ACC112 (cell line): ENCODE measurements around the gene KRT9.

Experiments used
- H2AFZ ChIP-seq: fragments of 200-600 bp; sonication (generic); one replicate; pipeline ENCODE4 v1.6.0; 2017; ENCODE audit warnings: antibody characterized with exemption, low read length; ENCODE audit not compliant: unreplicated experiment
- H3K27ac ChIP-seq: fragments of 200-600 bp; sonication (generic); 2 replicates; pipeline ENCODE4 v1.5.1; 2014; ENCODE audit warnings: low read depth, mild to moderate bottlenecking, antibody characterized with exemption, low read length, moderate library complexity
- H3K27me3 ChIP-seq: fragments of 200-600 bp; sonication (generic); 2 replicates; pipeline ENCODE4 v1.6.1; 2014; ENCODE audit warnings: mild to moderate bottlenecking, antibody characterized with exemption, low read length, moderate library complexity, mixed read lengths; ENCODE audit not compliant: insufficient read depth
- H3K36me3 ChIP-seq: fragments of 200-600 bp; sonication (generic); 2 replicates; pipeline ENCODE4 v1.6.1; 2016; ENCODE audit warnings: mild to moderate bottlenecking, antibody characterized with exemption, low read length, moderate library complexity, mixed read lengths; ENCODE audit not compliant: insufficient read depth
- H3K4me1 ChIP-seq: fragments of 200-600 bp; sonication (generic); one replicate; pipeline ENCODE4 v1.6.1; 2016; ENCODE audit warnings: low read length, mixed read lengths; ENCODE audit not compliant: insufficient read depth, unreplicated experiment, control insufficient read depth
- H3K4me3 ChIP-seq: fragments of 200-600 bp; sonication (generic); 2 replicates; pipeline ENCODE4 v1.5.1; 2014; ENCODE audit warnings: mild to moderate bottlenecking, low read depth, low read length
- H3K79me2 ChIP-seq: fragments of 200-600 bp; sonication (generic); one replicate; pipeline ENCODE4 v1.6.0; 2016; ENCODE audit warnings: low read length; ENCODE audit not compliant: control insufficient read depth, unreplicated experiment, insufficient read depth

Gene KRT9

GRCh38 chr17:41535764-41536481, 35.9 kb downstream of the KRT9 start:
- no peak overlapping the region for H2AFZ ChIP-seq
- no peak overlapping the region for H3K4me3 ChIP-seq
- no peaks in the 10 kb centered on the region for H3K27me3 ChIP-seq
- no peak overlapping the region for H3K27ac ChIP-seq
- no peaks in the 10 kb centered on the region for H3K36me3 ChIP-seq
- H3K4me1 ChIP-seq, result peaks cover 22% of the 10 kb centered on the region
- no peaks in the 10 kb centered on the region for H3K79me2 ChIP-seq

- Histone ChIP-seq H3K27ac (no peak overlapping the region), H3K36me3 (no peaks in the 10 kb centered on the region), H3K79me2 (no peaks in the 10 kb centered on the region), H3K4me3 (no peak overlapping the region), H3K27me3 (no peaks in the 10 kb centered on the region), H2AFZ (no peak overlapping the region), H3K4me1 (peaks cover 30% of the 10 kb centered on the region)
These were observed 36.8 kb downstream of the KRT9 start for GRCh38 chr17:41534899-41535546.

- no peaks in the 10 kb centered on the region for H3K79me2 ChIP-seq
- peaks cover 32% of the 10 kb centered on the region for H3K4me1 ChIP-seq
- no peaks in the 10 kb centered on the region for H3K27me3 ChIP-seq
- no peak overlapping the region for H3K4me3 ChIP-seq
- H3K36me3 ChIP-seq, result no peaks in the 10 kb centered on the region
- H3K27ac ChIP-seq, result no peak overlapping the region
- H2AFZ ChIP-seq, result no peak overlapping the region
These were observed 38.2 kb downstream of the KRT9 start for GRCh38 chr17:41533613-41534012.

- no peak overlapping the region for H3K27ac ChIP-seq
- no peak overlapping the region for H3K4me3 ChIP-seq
- H3K36me3 ChIP-seq, result no peaks in the 10 kb centered on the region
- no peaks in the 10 kb centered on the region for H3K79me2 ChIP-seq
- H2AFZ ChIP-seq, result no peak overlapping the region
- peaks cover 27% of the 10 kb centered on the region for H3K4me1 ChIP-seq
- peaks cover under 1% of the 10 kb centered on the region; the same call in 1 of the 2 replicates for H3K27me3 ChIP-seq
These were observed 38.8 kb downstream of the KRT9 start for GRCh38 chr17:41532947-41533570.

GRCh38 chr17:41531993-41532392, 39.9 kb downstream of the KRT9 start:
- no peak overlapping the region for H3K27ac ChIP-seq
- no peaks in the 10 kb centered on the region for H3K36me3 ChIP-seq
- H3K4me3 ChIP-seq, result no peak overlapping the region
- peaks cover 11% of the 10 kb centered on the region for H3K27me3 ChIP-seq
- no peak overlapping the region for H2AFZ ChIP-seq
- peaks cover 19% of the 10 kb centered on the region for H3K4me1 ChIP-seq
- no peaks in the 10 kb centered on the region for H3K79me2 ChIP-seq

- Histone ChIP-seq H3K27me3 (peaks cover 11% of the 10 kb centered on the region), H3K79me2 (no peaks in the 10 kb centered on the region), H2AFZ (peak overlapping the region; percentile 21), H3K36me3 (no peaks in the 10 kb centered on the region), H3K4me1 (peaks cover 19% of the 10 kb centered on the region), H3K27ac (peak overlapping the region; percentile 70), H3K4me3 (peak overlapping the region; percentile 30; the same call in 1 of the 2 replicates)
These were observed 41.5 kb downstream of the KRT9 start for GRCh38 chr17:41530062-41531048.

GRCh38 chr17:41529491-41529915, 42.4 kb downstream of the KRT9 start:
- no peak overlapping the region for H2AFZ ChIP-seq
- no peaks in the 10 kb centered on the region for H3K36me3 ChIP-seq
- peaks cover 19% of the 10 kb centered on the region for H3K4me1 ChIP-seq
- no peak overlapping the region; the same call in 1 of the 2 replicates for H3K4me3 ChIP-seq
- peaks cover 11% of the 10 kb centered on the region for H3K27me3 ChIP-seq
- peak overlapping the region; percentile 70 for H3K27ac ChIP-seq
- no peaks in the 10 kb centered on the region for H3K79me2 ChIP-seq

GRCh38 chr17:41528959-41529353, 42.9 kb downstream of the KRT9 start:
- Histone ChIP-seq H3K27me3 (peaks cover 11% of the 10 kb centered on the region), H3K79me2 (no peaks in the 10 kb centered on the region), H2AFZ (no peak overlapping the region), H3K4me3 (no peak overlapping the region), H3K27ac (no peak overlapping the region), H3K4me1 (peaks cover 19% of the 10 kb centered on the region), H3K36me3 (no peaks in the 10 kb centered on the region)

GRCh38 chr17:41527063-41528023, 44.5 kb downstream of the KRT9 start:
- H2AFZ ChIP-seq, result no peak overlapping the region
- H3K36me3 ChIP-seq, result no peaks in the 10 kb centered on the region
- H3K4me1 ChIP-seq, result peaks cover 22% of the 10 kb centered on the region
- H3K27me3 ChIP-seq, result peaks cover 11% of the 10 kb centered on the region
- no peak overlapping the region for H3K27ac ChIP-seq
- H3K4me3 ChIP-seq, result no peak overlapping the region
- no peaks in the 10 kb centered on the region for H3K79me2 ChIP-seq
